AG09319 (cell line): ENCODE measurements around the gene SPINT2.

Source experiments
- DNase-seq: peaks from one replicate; pipeline ENCODE4 v3.0.0-alpha.2; 2010; ENCODE audit warnings: low read depth; ENCODE audit errors: extremely low read depth
- TF ChIP-seq, protein P1 (sequence below): IDR thresholded peaks from 2 replicates; pipeline ENCODE4 v1.5.1; 2011; ENCODE audit warnings: low read depth, mild to moderate bottlenecking, inconsistent platforms, low read length, moderate library complexity

SPINT2 gene

GRCh38 chr19:38304352-38304865 is 40.0 kb downstream of the SPINT2 start:
- no peak for DNase-seq
- TF ChIP-seq, protein P1, sequence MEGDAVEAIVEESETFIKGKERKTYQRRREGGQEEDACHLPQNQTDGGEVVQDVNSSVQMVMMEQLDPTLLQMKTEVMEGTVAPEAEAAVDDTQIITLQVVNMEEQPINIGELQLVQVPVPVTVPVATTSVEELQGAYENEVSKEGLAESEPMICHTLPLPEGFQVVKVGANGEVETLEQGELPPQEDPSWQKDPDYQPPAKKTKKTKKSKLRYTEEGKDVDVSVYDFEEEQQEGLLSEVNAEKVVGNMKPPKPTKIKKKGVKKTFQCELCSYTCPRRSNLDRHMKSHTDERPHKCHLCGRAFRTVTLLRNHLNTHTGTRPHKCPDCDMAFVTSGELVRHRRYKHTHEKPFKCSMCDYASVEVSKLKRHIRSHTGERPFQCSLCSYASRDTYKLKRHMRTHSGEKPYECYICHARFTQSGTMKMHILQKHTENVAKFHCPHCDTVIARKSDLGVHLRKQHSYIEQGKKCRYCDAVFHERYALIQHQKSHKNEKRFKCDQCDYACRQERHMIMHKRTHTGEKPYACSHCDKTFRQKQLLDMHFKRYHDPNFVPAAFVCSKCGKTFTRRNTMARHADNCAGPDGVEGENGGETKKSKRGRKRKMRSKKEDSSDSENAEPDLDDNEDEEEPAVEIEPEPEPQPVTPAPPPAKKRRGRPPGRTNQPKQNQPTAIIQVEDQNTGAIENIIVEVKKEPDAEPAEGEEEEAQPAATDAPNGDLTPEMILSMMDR, result no peak

- DNase-seq, result no peak
- TF ChIP-seq, protein P1, result no peak
Observed at GRCh38 chr19:38304866-38305429, 40.6 kb downstream of the SPINT2 start.

DNA sequence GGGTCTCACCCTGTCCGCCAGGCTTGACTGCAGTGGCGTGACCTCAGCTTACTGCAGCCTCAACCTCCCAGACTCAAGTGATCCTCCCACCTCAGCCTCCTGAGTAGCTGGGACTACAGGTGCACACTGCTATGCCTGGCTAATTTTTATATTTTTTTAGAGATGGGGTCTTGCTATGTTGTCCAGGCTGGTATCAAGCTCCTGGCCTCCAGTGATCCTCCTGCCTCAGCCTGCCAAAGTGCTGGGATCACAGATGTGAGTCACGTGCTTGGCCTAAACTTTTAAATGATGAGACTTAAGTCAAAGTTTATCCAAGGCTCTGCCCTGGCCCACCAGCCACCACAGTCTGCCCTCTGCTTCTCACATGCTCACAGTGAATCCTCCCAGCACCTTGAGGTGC is 41.9 kb downstream of the SPINT2 start:
- DNase-seq, result no peak
- TF ChIP-seq, protein P1, result no peak

DNA sequence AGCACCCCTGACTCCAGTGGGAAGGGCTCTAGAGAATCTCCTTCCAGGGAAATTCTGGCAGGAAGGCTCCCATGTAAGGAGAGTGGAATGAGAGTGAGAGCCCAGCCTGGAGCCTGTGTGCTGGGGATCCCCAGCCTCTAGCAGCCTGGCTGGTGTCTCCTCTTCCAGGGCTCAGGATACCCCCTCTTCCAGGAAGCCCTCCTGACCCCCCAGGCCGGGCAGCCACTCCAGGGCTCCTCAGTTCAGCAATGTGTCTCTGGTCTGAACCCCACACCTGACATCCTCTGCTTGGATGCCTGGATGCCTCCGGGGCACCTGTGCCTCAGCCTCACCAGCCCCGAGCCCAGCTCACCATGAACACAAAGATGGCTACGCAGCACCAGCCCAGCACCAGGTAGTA is 42.7 kb downstream of the SPINT2 start:
- TF ChIP-seq, protein P1, result no peak
- no peak for DNase-seq

DNA sequence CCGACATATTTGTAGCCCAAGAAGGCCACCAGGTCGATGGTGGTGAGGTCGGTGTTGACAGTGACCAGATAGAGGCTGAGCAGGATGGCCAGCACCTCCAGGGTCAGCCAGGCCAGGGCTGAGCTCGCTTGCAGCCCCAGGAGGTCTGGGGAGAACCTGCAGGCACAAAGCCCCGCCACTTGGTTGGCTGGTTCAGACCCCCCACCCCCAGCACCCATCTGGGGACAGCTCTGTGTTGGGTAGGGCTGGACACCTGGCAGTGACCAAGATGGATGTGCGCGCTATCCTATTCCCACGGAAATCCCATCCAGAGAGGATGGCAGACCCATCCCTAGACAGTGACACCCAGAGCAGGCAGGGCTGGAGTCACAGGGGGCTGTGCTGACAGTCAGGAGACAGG is 43.2 kb downstream of the SPINT2 start:
- DNase-seq, result no peak
- TF ChIP-seq, protein P1, result no peak

- TF ChIP-seq, protein P1, result no peak
- DNase-seq, result no peak
Observed at GRCh38 chr19:38308006-38308766, 43.8 kb downstream of the SPINT2 start.

GRCh38 chr19:38308926-38309614 is 44.7 kb downstream of the SPINT2 start:
- no peak for DNase-seq
- TF ChIP-seq, protein P1, result no peak
